ENCODE measurements around the gene FGL2.
"Not testable (repeated sequence)": the region's sequence is repeated elsewhere in the genome, so short reads cannot be mapped to it uniquely, and the experiment has no call there.

GRCh38 chr7:77174418-77174817 lies 25.2 kb downstream of the FGL2 start:
- TF ChIP-seq POLR2A, CTCF (IDR thresholded peaks at IDR 0.05): not testable (repeated sequence)

All from transverse colon (tissue), 3 donors.